T-cell (primary cell): ENCODE measurements around the gene PFN4. TPM values are rescaled to one million over a fixed set of nuclear protein-coding genes. Genes with fewer than 3 reads are reported as not detected.

Experiments
- ATAC-seq, 4 experiments: fragments of 200-7000 bp in 3 of 4; fragments of 150-1000 bp in 1 of 4; cut with Tn5 transposase; replicated peaks in 1 of 4; 1 replicate in 3 of 4; 2 replicates in 1 of 4; pipeline ENCODE4 v1.10.0; 2021; ENCODE audit warnings: moderate library complexity in 3 of 4, mild to moderate bottlenecking in 2 of 4, moderate number of reproducible peaks in 1 of 4
- CTCF ChIA-PET, 2 donors: fragments of 300-600 bp; sonication (Branson Sonifier 250); formaldehyde crosslinking; loops; one replicate each; lab custom pipeline; 2022; ENCODE audit warnings: antibody characterized with exemption in 2 of 2; lab: Charles Lee
- POLR2A ChIA-PET, 2 donors: fragments of 300-600 bp; sonication (Branson Sonifier 250); formaldehyde crosslinking; loops; one replicate each; lab custom pipeline; 2022; ENCODE audit warnings: antibody characterized with exemption in 2 of 2; lab: Charles Lee
- DNase-seq, 35 experiments: peaks; one replicate each; pipeline versions ENCODE4 v3.0.0 to v3.0.0-alpha.2; 2013 to 2023
- H3K27ac ChIP-seq: one replicate; pipeline ENCODE4 v1.5.1; 2013; ENCODE audit warnings: low read length
- H3K27me3 ChIP-seq, 2 experiments: replicated peaks in 1 of 2; 1 replicate in 1 of 2; 2 replicates in 1 of 2; pipeline versions ENCODE4 v1.6.1 to v1.7.0; 2013; ENCODE audit warnings: low read length in 1 of 2, mixed read lengths in 1 of 2; ENCODE audit not compliant: control insufficient read depth in 2 of 2, insufficient read depth in 2 of 2; ENCODE audit errors: extremely low read depth in 1 of 2
- H3K36me3 ChIP-seq, 2 donors: 1 replicate in 1 of 2; 2 replicates in 1 of 2; pipeline versions ENCODE4 v1.6.1 to v1.7.0; 2013; ENCODE audit warnings: low read length in 1 of 2; ENCODE audit not compliant: control insufficient read depth in 2 of 2, insufficient read depth in 1 of 2; ENCODE audit errors: extremely low read depth in 1 of 2
- H3K4me1 ChIP-seq, 2 experiments: 1 replicate in 1 of 2; 2 replicates in 1 of 2; pipeline versions ENCODE4 v1.6.1 to v1.7.0; 2013; ENCODE audit warnings: low read length in 2 of 2, mixed read lengths in 1 of 2; ENCODE audit not compliant: insufficient read depth in 2 of 2, control insufficient read depth in 1 of 2; ENCODE audit errors: extremely low read depth in 1 of 2
- H3K4me3 ChIP-seq, 2 donors: 1 replicate in 1 of 2; 2 replicates in 1 of 2; pipeline versions ENCODE4 v1.5.1 to v1.7.0; 2013; ENCODE audit warnings: mild to moderate bottlenecking in 2 of 2, low read length in 1 of 2, moderate library complexity in 1 of 2; ENCODE audit not compliant: control insufficient read depth in 1 of 2; ENCODE audit errors: extremely low read depth in 1 of 2
- H3K9me3 ChIP-seq: 2 replicates; pipeline ENCODE4 v1.7.0; 2013
- H3K27ac Mint-ChIP-seq, 2 donors: one replicate each; pipeline ENCODE4 v1.8.0; 2020 to 2021; ENCODE audit warnings: mild to moderate bottlenecking in 2 of 2, mixed read lengths in 2 of 2
- H3K27me3 Mint-ChIP-seq, 2 donors: one replicate each; pipeline ENCODE4 v1.8.0; 2021 to 2022; ENCODE audit warnings: mixed read lengths in 2 of 2
- H3K36me3 Mint-ChIP-seq: one replicate; pipeline ENCODE4 v1.8.0; 2021; ENCODE audit warnings: mixed read lengths
- H3K4me1 Mint-ChIP-seq, 3 donors: one replicate each; pipeline ENCODE4 v1.8.0; 2020 to 2022; ENCODE audit warnings: mixed read lengths in 3 of 3, mild to moderate bottlenecking in 1 of 3
- H3K4me3 Mint-ChIP-seq, 3 donors: one replicate each; pipeline ENCODE4 v1.8.0; 2020 to 2022; ENCODE audit warnings: mild to moderate bottlenecking in 3 of 3, mixed read lengths in 3 of 3, moderate library complexity in 3 of 3
- H3K9me3 Mint-ChIP-seq, 3 donors: one replicate each; pipeline ENCODE4 v1.8.0; 2020 to 2022; ENCODE audit warnings: mixed read lengths in 3 of 3
- whole genome bisulfite sequencing: methylation state at CpG from one replicate; pipeline ENCODE4 v1.1.5; 2013; ENCODE audit warnings: missing lambda C conversion rate; ENCODE audit not compliant: insufficient coverage; 5-methylcytosine and 5-hydroxymethylcytosine counted together
- total RNA-seq, 35 experiments: library from RNA in 6 of 35; stranded (reverse) in 6 of 35; fragments of 120-200 nt in 1 of 35; gene quantifications; one replicate each; pipeline versions ENCODE4 v1.2.1 to v1.2.4 and lab custom pipeline; 2013 to 2026

Gene PFN4
- total RNA-seq, 5 donors from 2014 or later (not counting 1 experiment from before 2014, with no cell fraction given) = 0.28 to 0.49 TPM; not detected in 3

- no peaks in the 10 kb centered on the region for H3K27me3 Mint-ChIP-seq
- H3K36me3 ChIP-seq = peaks cover 0 to 4% of the 10 kb centered on the region in 2 donors
- ATAC-seq = no peak
- no peaks in the 10 kb centered on the region for H3K27me3 ChIP-seq
- ChIA-PET CTCF (no interaction called here), POLR2A (no interaction called here)
- no peak overlapping the region for H3K27ac Mint-ChIP-seq
- WGBS = no CpG with 5 or more reads among the region's 1 CpG
- peaks cover 29% of the 10 kb centered on the region for H3K36me3 Mint-ChIP-seq
- no peak overlapping the region for H3K4me3 ChIP-seq
- H3K4me1 ChIP-seq = no peaks in the 10 kb centered on the region
- H3K9me3 ChIP-seq = peaks cover 3% of the 10 kb centered on the region
- H3K9me3 Mint-ChIP-seq = peaks cover 12 to 33% (median 13%) of the 10 kb centered on the region in 3 donors
- H3K4me3 Mint-ChIP-seq = no peak overlapping the region
- no peak for DNase-seq
- no peak overlapping the region for H3K27ac ChIP-seq
- no peaks in the 10 kb centered on the region for H3K4me1 Mint-ChIP-seq
Measured at GRCh38 chr2:24107336-24107735, 15.8 kb downstream of the PFN4 start.

GRCh38 chr2:24106786-24107185, 16.3 kb downstream of the PFN4 start:
- Mint-ChIP-seq H3K36me3 (peaks cover 34% of the 10 kb centered on the region), H3K4me1 (no peaks in the 10 kb centered on the region), H3K27me3 (no peaks in the 10 kb centered on the region), H3K4me3 (no peak overlapping the region), H3K27ac (no peak overlapping the region), H3K9me3 (peaks cover 12 to 33% (median 13%) of the 10 kb centered on the region in 3 donors)
- no peak for DNase-seq
- H3K4me1 ChIP-seq = no peaks in the 10 kb centered on the region
- H3K27ac ChIP-seq = no peak overlapping the region
- POLR2A ChIA-PET = interaction anchor here in 1 of 2 donors (0.6 kb wide), 1 partner anchor 8 kb away, joined by 4 read pairs; no protein-coding TSS in a partner anchor
- peaks cover 0 to 4% of the 10 kb centered on the region in 2 donors for H3K36me3 ChIP-seq
- H3K27me3 ChIP-seq = no peaks in the 10 kb centered on the region
- CTCF ChIA-PET = no interaction called here
- H3K9me3 ChIP-seq = peaks cover 3% of the 10 kb centered on the region
- ATAC-seq = no peak
- no peak overlapping the region for H3K4me3 ChIP-seq

GRCh38 chr2:24105816-24106215, 17.3 kb downstream of the PFN4 start:
- Histone ChIP-seq H3K27me3 (no peaks in the 10 kb centered on the region), H3K9me3 (peaks cover 3% of the 10 kb centered on the region), H3K27ac (no peak overlapping the region), H3K4me3 (no peak overlapping the region), H3K4me1 (no peaks in the 10 kb centered on the region), H3K36me3 (peaks cover 0 to 4% of the 10 kb centered on the region in 2 donors)
- peaks cover 38% of the 10 kb centered on the region for H3K36me3 Mint-ChIP-seq
- H3K4me3 Mint-ChIP-seq = no peak overlapping the region
- no peaks in the 10 kb centered on the region for H3K4me1 Mint-ChIP-seq
- CTCF ChIA-PET = interaction anchor here (0.6 kb wide), 2 partner anchors 24 to 142 kb away, joined by 3 to 7 read pairs; no protein-coding TSS in a partner anchor
- no peaks in the 10 kb centered on the region for H3K27me3 Mint-ChIP-seq
- no peak for ATAC-seq
- H3K9me3 Mint-ChIP-seq = peaks cover 12 to 33% (median 13%) of the 10 kb centered on the region in 3 donors
- WGBS = no CpG with 5 or more reads among the region's 2 CpGs
- H3K27ac Mint-ChIP-seq = no peak overlapping the region
- DNase-seq = no peak
- POLR2A ChIA-PET = no interaction called here

GRCh38 chr2:24104906-24105305, 18.2 kb downstream of the PFN4 start:
- ATAC-seq = no peak
- peaks cover 12 to 37% (median 13%) of the 10 kb centered on the region in 3 donors for H3K9me3 Mint-ChIP-seq
- H3K27ac Mint-ChIP-seq = no peak overlapping the region
- POLR2A ChIA-PET = no interaction called here
- H3K27me3 ChIP-seq = no peaks in the 10 kb centered on the region
- H3K4me3 Mint-ChIP-seq = no peak overlapping the region
- no peak for DNase-seq
- H3K9me3 ChIP-seq = peaks cover 3% of the 10 kb centered on the region
- WGBS = 90% methylated on average over 4 of the region's 4 CpGs
- H3K27me3 Mint-ChIP-seq = no peaks in the 10 kb centered on the region
- no peak overlapping the region for H3K27ac ChIP-seq
- H3K4me1 Mint-ChIP-seq = no peaks in the 10 kb centered on the region
- H3K36me3 Mint-ChIP-seq = peaks cover 45% of the 10 kb centered on the region
- H3K4me3 ChIP-seq = no peak overlapping the region
- CTCF ChIA-PET = interaction anchor here (0.6 kb wide), 2 partner anchors 23 to 141 kb away, joined by 3 to 7 read pairs; no protein-coding TSS in a partner anchor
- H3K4me1 ChIP-seq = no peaks in the 10 kb centered on the region
- peaks cover 0 to 4% of the 10 kb centered on the region in 2 donors for H3K36me3 ChIP-seq

GRCh38 chr2:24104110-24104650, 19.0 kb downstream of the PFN4 start:
- Histone ChIP-seq H3K27ac (no peak overlapping the region), H3K4me3 (no peak overlapping the region), H3K27me3 (no peaks in the 10 kb centered on the region), H3K36me3 (peaks cover 0 to 4% of the 10 kb centered on the region in 2 donors), H3K4me1 (no peaks in the 10 kb centered on the region), H3K9me3 (peaks cover 3% of the 10 kb centered on the region)
- Mint-ChIP-seq H3K4me3 (no peak overlapping the region), H3K4me1 (no peaks in the 10 kb centered on the region), H3K9me3 (peaks cover 13 to 40% (median 14%) of the 10 kb centered on the region in 3 donors), H3K36me3 (peaks cover 47% of the 10 kb centered on the region), H3K27ac (no peak overlapping the region), H3K27me3 (no peaks in the 10 kb centered on the region)
- DNase-seq = no peak
- CTCF ChIA-PET = no interaction called here
- 92% methylated on average over 6 of the region's 8 CpGs for WGBS
- no peak for ATAC-seq
- POLR2A ChIA-PET = no interaction called here

- CTCF ChIA-PET = no interaction called here
- Mint-ChIP-seq H3K4me3 (no peak overlapping the region), H3K36me3 (peaks cover 49% of the 10 kb centered on the region), H3K27ac (no peak overlapping the region), H3K27me3 (no peaks in the 10 kb centered on the region), H3K4me1 (peaks cover 0 to 5% (median 0%) of the 10 kb centered on the region in 3 donors), H3K9me3 (peaks cover 10 to 30% (median 13%) of the 10 kb centered on the region in 3 donors)
- no peak for DNase-seq
- Histone ChIP-seq H3K27me3 (no peaks in the 10 kb centered on the region), H3K9me3 (peaks cover 2% of the 10 kb centered on the region), H3K4me1 (no peaks in the 10 kb centered on the region), H3K27ac (no peak overlapping the region), H3K36me3 (peaks cover 0 to 4% of the 10 kb centered on the region in 2 donors), H3K4me3 (no peak overlapping the region)
- POLR2A ChIA-PET = interaction anchor here in 1 of 2 donors (0.6 kb wide), 1 partner anchor 10 kb away, joined by 12 read pairs; no protein-coding TSS in a partner anchor
- ATAC-seq = no peak
- no CpG with 5 or more reads among the region's 1 CpG for WGBS
Measured at GRCh38 chr2:24102677-24103076, 20.5 kb downstream of the PFN4 start.
